SK-N-SH (cell line): ENCODE results near the gene DCST1.

Experiments
- CTCF ChIP-seq: fragments of 200-600 bp; sonication (generic); IDR thresholded peaks from 2 replicates; pipeline ENCODE4 v1.6.1; 2017; ENCODE audit warnings: antibody characterized with exemption, mild to moderate bottlenecking, moderate library complexity
- EP300 ChIP-seq, 2 experiments: IDR thresholded peaks; 2 replicates each; pipeline versions ENCODE4 v1.4.0 to v1.6.1; 2012; ENCODE audit warnings: borderline replicate concordance in 1 of 2, low read depth in 1 of 2, low read length in 1 of 2
- POLR2AphosphoS5 ChIP-seq: IDR thresholded peaks from 2 replicates; pipeline ENCODE4 v1.6.1; 2012; ENCODE audit warnings: low read depth, low read length
- RAD21 ChIP-seq: IDR thresholded peaks from 2 replicates; pipeline ENCODE4 v1.6.1; 2012; ENCODE audit warnings: mild to moderate bottlenecking, low read length
- SMC3 ChIP-seq: IDR thresholded peaks from 2 replicates; pipeline ENCODE4 v1.6.1; 2012; ENCODE audit warnings: low read depth, low read length, improper control_type of control experiment

GRCh38 chr1:155060736-155061135 is 27.1 kb downstream of the DCST1 start:
- TF ChIP-seq EP300 (IDR thresholded peaks at IDR 0.05; ENCODE audit: borderline replicate concordance in 1 of 2, low read depth in 1 of 2, low read length in 1 of 2) (no peak), CTCF (no peak), POLR2AphosphoS5 (no peak), SMC3 (no peak), RAD21 (no peak)
